H1 (cell line): Measurements from ENCODE around the gene CDK3. TPM values are rescaled to one million over a fixed set of nuclear protein-coding genes. Genes with fewer than 3 reads are reported as not detected.

Experiments used
- ASH2L ChIP-seq: fragments of 200-600, 300-600 bp; sonication (generic); IDR thresholded peaks from one replicate; pipeline ENCODE4 v1.7.1; 2017; ENCODE audit warnings: low read length
- CHD1 ChIP-seq: IDR thresholded peaks from 2 replicates; pipeline ENCODE4 v1.6.1; 2012; ENCODE audit warnings: low read depth, low read length, improper control_type of control experiment
- CHD7 ChIP-seq: fragments of 300-600 bp; sonication (generic); IDR thresholded peaks from 2 replicates; pipeline ENCODE4 v1.7.1; 2012; ENCODE audit warnings: low read length, moderate library complexity, mild to moderate bottlenecking, inconsistent platforms; ENCODE audit not compliant: insufficient replicate concordance
- E2F6 ChIP-seq: IDR thresholded peaks from 2 replicates; pipeline ENCODE4 v1.6.1; 2012; ENCODE audit warnings: inconsistent platforms
- HDAC6 ChIP-seq: IDR thresholded peaks from one replicate; pipeline ENCODE4 v1.7.1; 2012; ENCODE audit warnings: low read depth, mild to moderate bottlenecking, inconsistent platforms, low read length, moderate library complexity
- JUND ChIP-seq: IDR thresholded peaks from 2 replicates; pipeline ENCODE4 v1.6.1; 2011; ENCODE audit warnings: mild to moderate bottlenecking, improper control_type of control experiment, low read length
- POLR2A ChIP-seq, 2 experiments: IDR thresholded peaks; 1 replicate in 1 of 2; 2 replicates in 1 of 2; pipeline ENCODE4 v1.6.1; 2011; ENCODE audit warnings: low read depth in 2 of 2, low read length in 2 of 2, mild to moderate bottlenecking in 2 of 2; ENCODE audit errors: control extremely low read depth in 1 of 2
- POLR2AphosphoS5 ChIP-seq: IDR thresholded peaks from 2 replicates; pipeline ENCODE4 v1.6.1; 2011; ENCODE audit warnings: low read depth, low read length
- POU5F1 ChIP-seq: IDR thresholded peaks from 2 replicates; pipeline ENCODE4 v1.6.1; 2011; ENCODE audit warnings: low read depth, mild to moderate bottlenecking, low read length, moderate library complexity
- SAP30 ChIP-seq: fragments of 300-600 bp; sonication (generic); IDR thresholded peaks from 2 replicates; pipeline ENCODE4 v1.7.1; 2012; ENCODE audit warnings: low read length, moderate library complexity, mild to moderate bottlenecking, inconsistent platforms; ENCODE audit not compliant: insufficient read depth, insufficient replicate concordance
- SRF ChIP-seq: IDR thresholded peaks from 2 replicates; pipeline ENCODE4 v1.6.1; 2011; ENCODE audit warnings: mild to moderate bottlenecking, low read depth, low read length, moderate library complexity
- polyA plus RNA-seq, 7 experiments: library from polyadenylated mRNA; depleted of rRNA in 3 of 7; stranded (reverse) in 5 of 7; unstranded in 2 of 7; fragments of >200 nt in 5 of 7; fragments of 200-250 nt in 2 of 7; gene quantifications; 1 replicate in 5 of 7; 2 replicates in 1 of 7; 4 replicates in 1 of 7; pipeline versions ENCODE4 v1.2.1 to v1.2.3, GENCODE V29; 2011 to 2013; ENCODE audit warnings: missing spikeins in 2 of 7, mixed read lengths in 2 of 7
- total RNA-seq: library from RNA; stranded (reverse); fragmentation: NEBNext Ultra II Directional; extraction: Animal tissue kit (Norgen Biotek cat#: 25700); gene quantifications from 2 replicates; pipeline ENCODE4 v1.2.1, GENCODE V29; 2021

CDK3 gene
- total and polyA plus RNA-seq, 2 of the 8 experiments (the other 6 are each of a cell fraction or from before 2014, with no cell fraction given), result 10.0 to 14.6 TPM

GRCh38 chr17:76007131-76007849 lies 6.6 kb downstream of the CDK3 start (continued):
- TF ChIP-seq CHD7 (no peak), POU5F1 (no peak), ASH2L (no peak), HDAC6 (no peak), POLR2A (IDR thresholded peaks at IDR 0.05; ENCODE audit: control extremely low read depth in 1 of 2, low read depth in 2 of 2, low read length in 2 of 2) (no peak), CHD1 (no peak), JUND (no peak), E2F6 (no peak), POLR2AphosphoS5 (no peak), SRF (no peak), SAP30 (no peak)
